Ovary (tissue), 3 donors: ENCODE results near the gene NR3C1.

Source experiments
- EP300 ChIP-seq: sonication (generic); formaldehyde crosslinking; IDR thresholded peaks from one replicate; pipeline ENCODE4 v1.6.1; 2017; ENCODE audit warnings: antibody characterized with exemption
- POLR2A ChIP-seq: fragments of 450-650 bp; IDR thresholded peaks from one replicate; pipeline ENCODE4 v1.6.1; 2017; ENCODE audit warnings: antibody characterized with exemption, mild to moderate bottlenecking, moderate library complexity
- TF ChIP-seq, protein P1 (sequence below), 3 donors: fragments of 450-650 bp in 2 of 3; fragments of 200-600 bp in 1 of 3; IDR thresholded peaks; one replicate each; pipeline versions ENCODE4 v1.5.1 to v1.8.0; 2016 to 2022; ENCODE audit warnings: antibody characterized with exemption in 3 of 3, mild to moderate bottlenecking in 1 of 3
- donor health status: DM: no; HTN: no; CAD: no.

DNA sequence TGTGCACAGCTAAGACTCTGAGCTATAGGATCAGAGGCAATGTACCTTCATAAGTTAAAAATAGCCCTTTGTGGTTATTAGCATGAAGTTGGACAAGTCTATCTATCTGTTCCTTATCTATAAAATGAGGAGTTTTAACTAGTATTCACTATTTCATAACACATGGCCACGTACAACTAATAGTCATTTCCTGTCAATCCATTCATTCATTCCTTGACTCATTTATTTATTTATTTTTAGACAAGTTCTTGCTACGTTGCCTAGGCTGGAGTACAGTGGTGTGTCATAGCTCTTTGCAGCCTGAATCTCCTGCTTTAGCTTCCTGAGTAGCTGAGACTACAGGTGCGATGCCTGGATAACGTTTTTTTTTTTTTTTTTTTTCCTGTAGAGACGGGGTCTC lies 92.1 kb downstream of the NR3C1 start:
- TF ChIP-seq EP300 (no peak), POLR2A (no peak)
- TF ChIP-seq, protein P1, sequence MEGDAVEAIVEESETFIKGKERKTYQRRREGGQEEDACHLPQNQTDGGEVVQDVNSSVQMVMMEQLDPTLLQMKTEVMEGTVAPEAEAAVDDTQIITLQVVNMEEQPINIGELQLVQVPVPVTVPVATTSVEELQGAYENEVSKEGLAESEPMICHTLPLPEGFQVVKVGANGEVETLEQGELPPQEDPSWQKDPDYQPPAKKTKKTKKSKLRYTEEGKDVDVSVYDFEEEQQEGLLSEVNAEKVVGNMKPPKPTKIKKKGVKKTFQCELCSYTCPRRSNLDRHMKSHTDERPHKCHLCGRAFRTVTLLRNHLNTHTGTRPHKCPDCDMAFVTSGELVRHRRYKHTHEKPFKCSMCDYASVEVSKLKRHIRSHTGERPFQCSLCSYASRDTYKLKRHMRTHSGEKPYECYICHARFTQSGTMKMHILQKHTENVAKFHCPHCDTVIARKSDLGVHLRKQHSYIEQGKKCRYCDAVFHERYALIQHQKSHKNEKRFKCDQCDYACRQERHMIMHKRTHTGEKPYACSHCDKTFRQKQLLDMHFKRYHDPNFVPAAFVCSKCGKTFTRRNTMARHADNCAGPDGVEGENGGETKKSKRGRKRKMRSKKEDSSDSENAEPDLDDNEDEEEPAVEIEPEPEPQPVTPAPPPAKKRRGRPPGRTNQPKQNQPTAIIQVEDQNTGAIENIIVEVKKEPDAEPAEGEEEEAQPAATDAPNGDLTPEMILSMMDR (IDR thresholded peaks at IDR 0.05): no peak
